Measurements from ENCODE around the gene ISLR2.

DNA sequence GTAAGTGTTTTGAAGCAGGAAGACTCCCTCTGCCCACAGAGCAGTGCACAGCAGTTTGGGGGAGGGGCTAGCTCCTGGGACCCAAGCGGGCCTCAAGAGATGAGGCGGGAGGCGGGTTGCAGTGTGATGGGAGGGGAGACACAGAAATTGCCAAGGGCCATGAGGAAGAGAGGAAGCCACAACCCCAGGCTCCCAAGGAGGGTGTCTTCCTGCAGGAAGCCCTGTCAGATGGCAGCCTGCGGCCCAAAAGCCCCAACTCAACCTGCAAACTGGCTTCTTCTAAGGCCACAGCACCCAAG is 7.3 kb upstream of the ISLR2 start:
- TF ChIP-seq, protein P1, sequence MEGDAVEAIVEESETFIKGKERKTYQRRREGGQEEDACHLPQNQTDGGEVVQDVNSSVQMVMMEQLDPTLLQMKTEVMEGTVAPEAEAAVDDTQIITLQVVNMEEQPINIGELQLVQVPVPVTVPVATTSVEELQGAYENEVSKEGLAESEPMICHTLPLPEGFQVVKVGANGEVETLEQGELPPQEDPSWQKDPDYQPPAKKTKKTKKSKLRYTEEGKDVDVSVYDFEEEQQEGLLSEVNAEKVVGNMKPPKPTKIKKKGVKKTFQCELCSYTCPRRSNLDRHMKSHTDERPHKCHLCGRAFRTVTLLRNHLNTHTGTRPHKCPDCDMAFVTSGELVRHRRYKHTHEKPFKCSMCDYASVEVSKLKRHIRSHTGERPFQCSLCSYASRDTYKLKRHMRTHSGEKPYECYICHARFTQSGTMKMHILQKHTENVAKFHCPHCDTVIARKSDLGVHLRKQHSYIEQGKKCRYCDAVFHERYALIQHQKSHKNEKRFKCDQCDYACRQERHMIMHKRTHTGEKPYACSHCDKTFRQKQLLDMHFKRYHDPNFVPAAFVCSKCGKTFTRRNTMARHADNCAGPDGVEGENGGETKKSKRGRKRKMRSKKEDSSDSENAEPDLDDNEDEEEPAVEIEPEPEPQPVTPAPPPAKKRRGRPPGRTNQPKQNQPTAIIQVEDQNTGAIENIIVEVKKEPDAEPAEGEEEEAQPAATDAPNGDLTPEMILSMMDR (IDR thresholded peaks at IDR 0.05; ENCODE audit: low read length), result no peak
- no peak for TF ChIP-seq EZH2 (optimal IDR thresholded peaks at IDR 0.05; ENCODE audit: low read depth, low read length)
- TF ChIP-seq EZH2phosphoT487 (IDR thresholded peaks at IDR 0.05; ENCODE audit: low read length), result no peak

All from MM.1S (cell line).